Astrocyte (in vitro differentiated cells and primary cell): ENCODE results near the gene SET. TPM values are rescaled to one million over a fixed set of nuclear protein-coding genes. Genes with fewer than 3 reads are reported as not detected.
A peak's percentile ranks its signal among the peaks of the same experiment; 100 is the strongest.

Source experiments
- DNase-seq: peaks from one replicate; pipeline ENCODE4 v3.0.0-alpha.2; 2010; ENCODE audit warnings: low read depth
- FAIRE-seq: peaks from 2 replicates; lab custom pipeline; 2011; peaks lifted over from hg19 to GRCh38; lab: Jason Lieb, UNC
- H2AFZ ChIP-seq: 2 replicates; pipeline ENCODE4 v1.6.0; 2012; ENCODE audit warnings: low read depth, low read length, inconsistent platforms
- H3K27ac ChIP-seq: 2 replicates; pipeline ENCODE4 v1.5.1; 2011; ENCODE audit warnings: low read depth, low read length, inconsistent platforms
- H3K27me3 ChIP-seq: 2 replicates; pipeline ENCODE4 v1.6.0; 2011; ENCODE audit warnings: low read length, inconsistent platforms; ENCODE audit not compliant: insufficient read depth
- H3K36me3 ChIP-seq: 2 replicates; pipeline ENCODE4 v1.5.1; 2011; ENCODE audit warnings: low read length, inconsistent platforms; ENCODE audit not compliant: insufficient read depth
- H3K4me1 ChIP-seq: 2 replicates; pipeline ENCODE4 v1.5.1; 2011; ENCODE audit warnings: low read length, inconsistent platforms; ENCODE audit not compliant: insufficient read depth
- H3K4me2 ChIP-seq: 2 replicates; pipeline ENCODE4 v1.6.0; 2012; ENCODE audit warnings: low read length, inconsistent platforms
- H3K4me3 ChIP-seq: 2 replicates; pipeline ENCODE4 v1.5.1; 2011; ENCODE audit warnings: low read depth, mild to moderate bottlenecking, low read length, inconsistent platforms; ENCODE audit not compliant: insufficient read depth
- H3K79me2 ChIP-seq: 2 replicates; pipeline ENCODE4 v1.6.0; 2012; ENCODE audit warnings: mild to moderate bottlenecking, low read length, inconsistent platforms; ENCODE audit not compliant: insufficient read depth
- H3K9ac ChIP-seq: 2 replicates; pipeline ENCODE4 v1.6.0; 2012; ENCODE audit warnings: mild to moderate bottlenecking, low read length, inconsistent platforms
- H3K9me3 ChIP-seq: 2 replicates; pipeline ENCODE4 v1.5.1; 2012; ENCODE audit warnings: low read depth, mild to moderate bottlenecking, low read length, inconsistent platforms; ENCODE audit not compliant: insufficient read depth
- H4K20me1 ChIP-seq: 2 replicates; pipeline ENCODE4 v1.6.0; 2012; ENCODE audit warnings: low read length, inconsistent platforms; ENCODE audit not compliant: insufficient read depth
- H3K27ac Mint-ChIP-seq: one replicate; pipeline ENCODE4 v1.8.0; 2021; ENCODE audit warnings: mild to moderate bottlenecking, mixed read lengths; ENCODE audit not compliant: unreplicated experiment
- H3K27me3 Mint-ChIP-seq: one replicate; pipeline ENCODE4 v1.8.0; 2021; ENCODE audit warnings: low read depth, mixed read lengths; ENCODE audit not compliant: unreplicated experiment
- H3K36me3 Mint-ChIP-seq: one replicate; pipeline ENCODE4 v1.8.0; 2021; ENCODE audit warnings: low read depth, mixed read lengths; ENCODE audit not compliant: unreplicated experiment
- H3K4me1 Mint-ChIP-seq: one replicate; pipeline ENCODE4 v1.8.0; 2021; ENCODE audit warnings: low read depth, mixed read lengths; ENCODE audit not compliant: unreplicated experiment
- H3K4me3 Mint-ChIP-seq: one replicate; pipeline ENCODE4 v1.8.0; 2021; ENCODE audit warnings: mild to moderate bottlenecking, moderate library complexity, mixed read lengths; ENCODE audit not compliant: unreplicated experiment
- H3K9me3 Mint-ChIP-seq: one replicate; pipeline ENCODE4 v1.8.0; 2021; ENCODE audit warnings: mild to moderate bottlenecking, mixed read lengths; ENCODE audit not compliant: unreplicated experiment
- EZH2 ChIP-seq: IDR thresholded peaks from 2 replicates; pipeline ENCODE4 v1.6.1; 2012; ENCODE audit warnings: mild to moderate bottlenecking, low read length, inconsistent platforms; ENCODE audit not compliant: insufficient read depth
- total RNA-seq: library from RNA; stranded (reverse); gene quantifications from 2 replicates; pipeline ENCODE4 v1.2.1, GENCODE V29; 2021
- TF ChIP-seq, protein P1 (sequence below): IDR thresholded peaks from 2 replicates; pipeline ENCODE4 v1.5.1; 2011; ENCODE audit warnings: low read depth, mild to moderate bottlenecking, inconsistent platforms, low read length, moderate library complexity; ENCODE audit not compliant: insufficient read depth

SET gene
- total RNA-seq, 1 donor from 2014 or later, result 397 TPM

DNA sequence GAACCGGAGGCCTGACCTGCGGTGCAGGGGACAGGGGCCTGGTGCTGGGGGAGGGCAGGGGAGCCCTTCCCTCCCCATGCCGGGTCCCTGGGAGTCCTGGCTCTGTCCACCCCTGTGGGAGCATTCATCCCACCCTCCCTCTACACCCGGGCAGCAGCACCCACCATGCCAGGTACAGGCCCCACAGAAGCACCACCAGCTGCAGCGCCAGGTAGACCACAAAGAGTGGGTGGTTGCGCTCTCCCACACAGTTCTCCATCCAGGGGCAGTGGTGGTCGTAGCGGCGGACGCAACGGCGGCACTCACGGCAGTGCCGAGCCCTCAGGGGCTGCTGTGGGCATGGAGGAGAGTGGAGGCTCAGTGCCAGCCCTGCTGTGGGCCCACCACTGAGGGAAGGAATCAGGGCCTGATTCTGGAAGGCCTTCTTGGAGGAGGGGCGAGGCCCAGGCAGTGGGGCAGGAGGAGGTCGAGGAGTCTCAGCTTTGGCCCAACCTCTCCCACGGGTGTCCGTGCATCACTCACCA lies 32.5 kb downstream of the SET start:
- no peaks in the 10 kb centered on the region for H4K20me1 ChIP-seq
- H3K36me3 ChIP-seq, result no peaks in the 10 kb centered on the region
- H3K4me1 Mint-ChIP-seq, result peaks cover 3% of the 10 kb centered on the region
- H3K27me3 Mint-ChIP-seq, result no peaks in the 10 kb centered on the region
- TF ChIP-seq EZH2, result no peak
- TF ChIP-seq, protein P1, sequence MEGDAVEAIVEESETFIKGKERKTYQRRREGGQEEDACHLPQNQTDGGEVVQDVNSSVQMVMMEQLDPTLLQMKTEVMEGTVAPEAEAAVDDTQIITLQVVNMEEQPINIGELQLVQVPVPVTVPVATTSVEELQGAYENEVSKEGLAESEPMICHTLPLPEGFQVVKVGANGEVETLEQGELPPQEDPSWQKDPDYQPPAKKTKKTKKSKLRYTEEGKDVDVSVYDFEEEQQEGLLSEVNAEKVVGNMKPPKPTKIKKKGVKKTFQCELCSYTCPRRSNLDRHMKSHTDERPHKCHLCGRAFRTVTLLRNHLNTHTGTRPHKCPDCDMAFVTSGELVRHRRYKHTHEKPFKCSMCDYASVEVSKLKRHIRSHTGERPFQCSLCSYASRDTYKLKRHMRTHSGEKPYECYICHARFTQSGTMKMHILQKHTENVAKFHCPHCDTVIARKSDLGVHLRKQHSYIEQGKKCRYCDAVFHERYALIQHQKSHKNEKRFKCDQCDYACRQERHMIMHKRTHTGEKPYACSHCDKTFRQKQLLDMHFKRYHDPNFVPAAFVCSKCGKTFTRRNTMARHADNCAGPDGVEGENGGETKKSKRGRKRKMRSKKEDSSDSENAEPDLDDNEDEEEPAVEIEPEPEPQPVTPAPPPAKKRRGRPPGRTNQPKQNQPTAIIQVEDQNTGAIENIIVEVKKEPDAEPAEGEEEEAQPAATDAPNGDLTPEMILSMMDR, result no peak
- no peaks in the 10 kb centered on the region for H3K79me2 ChIP-seq
- DNase-seq (no peak), FAIRE-seq (no peak)
- H3K27me3 ChIP-seq, result no peaks in the 10 kb centered on the region
- H3K9me3 Mint-ChIP-seq, result no peaks in the 10 kb centered on the region
- H2AFZ ChIP-seq, result no peak overlapping the region
- no peak overlapping the region for H3K27ac Mint-ChIP-seq
- no peak overlapping the region for H3K4me3 ChIP-seq
- H3K4me2 ChIP-seq, result no peak overlapping the region
- H3K27ac ChIP-seq, result no peak overlapping the region
- H3K4me1 ChIP-seq, result peaks cover 7% of the 10 kb centered on the region
- no peaks in the 10 kb centered on the region for H3K9me3 ChIP-seq
- H3K9ac ChIP-seq, result no peak overlapping the region
- H3K36me3 Mint-ChIP-seq, result peaks cover 3% of the 10 kb centered on the region
- H3K4me3 Mint-ChIP-seq, result no peak overlapping the region

DNA sequence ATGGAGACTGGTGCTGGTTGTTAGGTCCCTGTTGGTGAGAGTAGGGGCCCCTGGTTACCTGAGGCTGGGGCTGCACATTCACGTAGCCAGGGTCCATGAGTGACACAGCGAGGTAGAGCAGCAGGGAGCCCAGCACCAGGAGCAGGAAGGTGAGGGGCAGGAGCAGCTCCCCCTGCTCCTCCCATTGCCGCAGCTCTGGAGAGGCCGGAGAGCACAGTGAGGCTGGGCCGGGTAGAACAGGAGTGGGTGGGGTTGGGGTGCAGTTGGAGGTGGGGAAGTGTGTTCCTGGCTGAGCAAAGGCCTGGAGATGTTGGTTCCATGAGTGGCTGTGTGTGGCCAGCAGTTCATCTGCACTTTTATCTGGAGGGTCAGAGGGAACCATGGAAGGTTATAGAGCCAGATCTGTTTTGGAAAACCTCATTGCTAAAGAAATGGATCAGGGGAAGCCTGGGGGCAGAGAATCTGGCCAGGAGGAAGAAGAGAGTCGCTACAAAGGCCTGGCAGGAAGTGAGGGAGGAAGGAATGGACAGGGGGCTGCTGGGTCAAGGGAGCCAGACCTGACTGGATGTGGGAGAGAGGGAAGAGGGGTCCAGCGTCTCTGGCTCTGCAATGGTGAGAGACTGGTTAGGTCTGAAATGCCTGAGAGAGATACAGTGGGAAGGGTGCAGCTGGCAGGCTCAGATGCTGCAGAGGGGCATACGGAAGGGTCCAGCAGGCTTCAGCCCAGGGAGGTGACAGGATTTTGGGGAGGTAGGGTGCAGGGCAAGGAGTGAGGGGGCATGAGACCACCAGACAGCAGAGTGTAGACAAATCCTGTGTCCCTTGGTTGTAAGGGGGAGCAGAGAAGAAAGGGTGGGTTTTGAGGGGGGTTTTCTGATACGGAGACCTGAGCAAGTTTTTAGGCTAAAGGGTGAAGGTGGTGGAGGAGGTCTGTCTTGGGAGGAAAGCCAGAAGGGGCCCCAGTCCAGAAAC lies 33.6 kb downstream of the SET start:
- Mint-ChIP-seq H3K4me3 (peak overlapping the region; percentile 88), H3K4me1 (peaks cover 3% of the 10 kb centered on the region), H3K27me3 (no peaks in the 10 kb centered on the region), H3K9me3 (no peaks in the 10 kb centered on the region), H3K36me3 (peaks cover 3% of the 10 kb centered on the region), H3K27ac (no peak overlapping the region)
- DNase-seq, result no peak
- H3K27me3 ChIP-seq, result no peaks in the 10 kb centered on the region
- H3K79me2 ChIP-seq, result no peaks in the 10 kb centered on the region
- TF ChIP-seq EZH2, result no peak
- TF ChIP-seq, protein P1, result no peak
- H2AFZ ChIP-seq, result no peak overlapping the region
- H3K4me2 ChIP-seq, result peak overlapping the region; percentile 81
- no peaks in the 10 kb centered on the region for H3K36me3 ChIP-seq
- no peak overlapping the region for H3K4me3 ChIP-seq
- H3K9me3 ChIP-seq, result no peaks in the 10 kb centered on the region
- no peak for FAIRE-seq
- no peak overlapping the region for H3K27ac ChIP-seq
- no peaks in the 10 kb centered on the region for H4K20me1 ChIP-seq
- peak overlapping the region; percentile 74 for H3K9ac ChIP-seq
- H3K4me1 ChIP-seq, result peaks cover 7% of the 10 kb centered on the region
